Activated CD4-positive, alpha-beta T cell treated with anti-CD3 and anti-CD28 coated beads, Interleukin-2, amount 10 ng/mL, durations not matched to agents 7 days and 5 days (primary cell): ENCODE data around the gene NDUFA7. TPM values are rescaled to one million over a fixed set of nuclear protein-coding genes. Genes with fewer than 3 reads are reported as not detected.
"Not testable (repeated sequence)": the region's sequence is repeated elsewhere in the genome, so short reads cannot be mapped to it uniquely, and the experiment has no call there.

Source experiments
- CTCF ChIA-PET: fragments of 350-600 bp; sonication (Branson Sonifier 250); formaldehyde crosslinking; loops from one replicate; lab custom pipeline; 2021; ENCODE audit warnings: antibody characterized with exemption; lab: Charles Lee
- POLR2A ChIA-PET: fragments of 350-600 bp; sonication (Branson Sonifier 250); formaldehyde crosslinking; loops from one replicate; lab custom pipeline; 2021; ENCODE audit warnings: antibody characterized with exemption; lab: Charles Lee
- DNase-seq: peaks from one replicate; pipeline ENCODE4 v3.0.0-alpha.2; 2020
- H3K27ac Mint-ChIP-seq: one replicate; pipeline ENCODE4 v1.8.0; 2021; ENCODE audit warnings: mild to moderate bottlenecking, moderate library complexity, mixed read lengths
- H3K27me3 Mint-ChIP-seq: one replicate; pipeline ENCODE4 v1.8.0; 2021; ENCODE audit warnings: mixed read lengths
- H3K36me3 Mint-ChIP-seq: one replicate; pipeline ENCODE4 v1.8.0; 2021; ENCODE audit warnings: low read depth, mixed read lengths
- H3K4me1 Mint-ChIP-seq: one replicate; pipeline ENCODE4 v1.8.0; 2021; ENCODE audit warnings: mixed read lengths
- H3K4me3 Mint-ChIP-seq: one replicate; pipeline ENCODE4 v1.8.0; 2021; ENCODE audit warnings: mild to moderate bottlenecking, moderate library complexity, mixed read lengths
- H3K9me3 Mint-ChIP-seq: one replicate; pipeline ENCODE4 v1.8.0; 2021; ENCODE audit warnings: mixed read lengths
- total RNA-seq, 2 experiments: library from RNA; stranded (reverse); gene quantifications; one replicate each; pipeline ENCODE4 v1.2.3, GENCODE V29; 2021

NDUFA7 gene
- total RNA-seq, 2 experiments from 2014 or later: 61.8 to 65.6 TPM

- peaks cover 35% of the 10 kb centered on the region for H3K4me1 Mint-ChIP-seq
- H3K9me3 Mint-ChIP-seq: no peaks in the 10 kb centered on the region
- H3K27me3 Mint-ChIP-seq: no peaks in the 10 kb centered on the region
- DNase-seq: peak; percentile 87
- peak within 1 kb of the TSS; percentile 78 for H3K4me3 Mint-ChIP-seq
- ChIA-PET CTCF (no interaction called here), POLR2A (no interaction called here)
- peak within 1 kb of the TSS; percentile 83 for H3K27ac Mint-ChIP-seq
- peaks cover 22% of the 10 kb centered on the region for H3K36me3 Mint-ChIP-seq
Observed at GRCh38 chr19:8307965-8308866, 13.0 kb downstream of the NDUFA7 start, which contains the start of gene CD320. CD320 (minus strand) TSS chr19:8308358; CDS start chr19:8308290, 68 bp downstream.

GRCh38 chr19:8307400-8307964, 13.7 kb downstream of the NDUFA7 start:
- Mint-ChIP-seq H3K27ac (peak overlapping the region; percentile 83), H3K4me3 (peak overlapping the region; percentile 78), H3K4me1 (peaks cover 35% of the 10 kb centered on the region), H3K36me3 (peaks cover 22% of the 10 kb centered on the region), H3K27me3 (no peaks in the 10 kb centered on the region), H3K9me3 (no peaks in the 10 kb centered on the region)
- POLR2A ChIA-PET: no interaction called here
- CTCF ChIA-PET: interaction anchor here (0.6 kb wide), 1 partner anchor 381 kb away, joined by 3 read pairs; the partner anchor contains the start of gene CTXN1
- no peak for DNase-seq

GRCh38 chr19:8306235-8307054, 14.7 kb downstream of the NDUFA7 start:
- H3K4me3 Mint-ChIP-seq: peak overlapping the region; percentile 78
- POLR2A ChIA-PET: no interaction called here
- no peaks in the 10 kb centered on the region for H3K9me3 Mint-ChIP-seq
- peak; percentile 5 for DNase-seq
- CTCF ChIA-PET: interaction anchor here (1.3 kb wide), 1 partner anchor 14 kb away, joined by 4 read pairs; no protein-coding TSS in a partner anchor
- peaks cover 24% of the 10 kb centered on the region for H3K36me3 Mint-ChIP-seq
- peaks cover 35% of the 10 kb centered on the region for H3K4me1 Mint-ChIP-seq
- H3K27me3 Mint-ChIP-seq: no peaks in the 10 kb centered on the region
- peak overlapping the region; percentile 83 for H3K27ac Mint-ChIP-seq

- no peaks in the 10 kb centered on the region for H3K9me3 Mint-ChIP-seq
- no peak overlapping the region for H3K4me3 Mint-ChIP-seq
- CTCF ChIA-PET: interaction anchor here (1.3 kb wide), 1 partner anchor 14 kb away, joined by 4 read pairs; no protein-coding TSS in a partner anchor
- no peaks in the 10 kb centered on the region for H3K27me3 Mint-ChIP-seq
- H3K36me3 Mint-ChIP-seq: peaks cover 18% of the 10 kb centered on the region
- POLR2A ChIA-PET: no interaction called here
- H3K4me1 Mint-ChIP-seq: peaks cover 35% of the 10 kb centered on the region
- H3K27ac Mint-ChIP-seq: peak overlapping the region; percentile 60
- peak; percentile 5 for DNase-seq
Observed at GRCh38 chr19:8305798-8306197, 15.4 kb downstream of the NDUFA7 start.

GRCh38 chr19:8304841-8305621, 16.1 kb downstream of the NDUFA7 start:
- ChIA-PET POLR2A (no interaction called here), CTCF (interaction anchor here (1.3 kb wide), 1 partner anchor 15 kb away, joined by 4 read pairs; no protein-coding TSS in a partner anchor)
- no peaks in the 10 kb centered on the region for H3K27me3 Mint-ChIP-seq
- peak; percentile 25 for DNase-seq
- no peak overlapping the region for H3K4me3 Mint-ChIP-seq
- no peak overlapping the region for H3K27ac Mint-ChIP-seq
- no peaks in the 10 kb centered on the region for H3K9me3 Mint-ChIP-seq
- peaks cover 35% of the 10 kb centered on the region for H3K4me1 Mint-ChIP-seq
- H3K36me3 Mint-ChIP-seq: peaks cover 18% of the 10 kb centered on the region

GRCh38 chr19:8302734-8303133, 18.4 kb downstream of the NDUFA7 start:
- Mint-ChIP-seq H3K9me3 (no peaks in the 10 kb centered on the region), H3K27me3 (no peaks in the 10 kb centered on the region), H3K27ac (no peak overlapping the region), H3K4me1 (peaks cover 19% of the 10 kb centered on the region), H3K4me3 (no peak overlapping the region), H3K36me3 (peaks cover 12% of the 10 kb centered on the region)
- ChIA-PET CTCF (interaction anchor here (0.6 to 1.4 kb wide), 2 partner anchors 9 to 508 kb away, joined by 3 to 4 read pairs; no protein-coding TSS in a partner anchor), POLR2A (interaction anchor here (0.6 to 0.7 kb wide), 2 partner anchors 21 to 81 kb away, joined by 3 read pairs; no protein-coding TSS in a partner anchor)
- DNase-seq: peak; percentile 2

GRCh38 chr19:8302357-8302691, 18.9 kb downstream of the NDUFA7 start:
- no peaks in the 10 kb centered on the region for H3K27me3 Mint-ChIP-seq
- peak; percentile 4 for DNase-seq
- H3K4me1 Mint-ChIP-seq: peaks cover 15% of the 10 kb centered on the region
- no peak overlapping the region for H3K27ac Mint-ChIP-seq
- no peak overlapping the region for H3K4me3 Mint-ChIP-seq
- POLR2A ChIA-PET: interaction anchor here (0.7 kb wide), 1 partner anchor 22 kb away, joined by 3 read pairs; no protein-coding TSS in a partner anchor
- no peaks in the 10 kb centered on the region for H3K9me3 Mint-ChIP-seq
- CTCF ChIA-PET: interaction anchor here (0.6 to 1.4 kb wide), 2 partner anchors 9 to 508 kb away, joined by 3 to 4 read pairs; no protein-coding TSS in a partner anchor
- peaks cover 12% of the 10 kb centered on the region for H3K36me3 Mint-ChIP-seq

- POLR2A ChIA-PET, H3K36me3 Mint-ChIP-seq, CTCF ChIA-PET, H3K4me1 Mint-ChIP-seq, H3K4me3 Mint-ChIP-seq, DNase-seq, H3K27ac Mint-ChIP-seq, H3K27me3 Mint-ChIP-seq, H3K9me3 Mint-ChIP-seq: not testable (repeated sequence)
Observed at GRCh38 chr19:8291337-8291736, 29.8 kb downstream of the NDUFA7 start.

GRCh38 chr19:8276508-8276907, 44.7 kb downstream of the NDUFA7 start:
- H3K36me3 Mint-ChIP-seq, H3K27me3 Mint-ChIP-seq, H3K4me1 Mint-ChIP-seq, CTCF ChIA-PET, H3K4me3 Mint-ChIP-seq, POLR2A ChIA-PET, H3K9me3 Mint-ChIP-seq, DNase-seq, H3K27ac Mint-ChIP-seq: not testable (repeated sequence)

- Mint-ChIP-seq H3K4me3 (peak overlapping the region; percentile 76), H3K36me3 (no peaks in the 10 kb centered on the region), H3K27ac (peak overlapping the region; percentile 97), H3K9me3 (no peaks in the 10 kb centered on the region), H3K4me1 (peaks cover 29% of the 10 kb centered on the region), H3K27me3 (no peaks in the 10 kb centered on the region)
- ChIA-PET POLR2A (no interaction called here), CTCF (interaction anchor here (0.6 to 1.4 kb wide), 3 partner anchors 42 to 306 kb away, joined by 3 to 4 read pairs (median 3); no protein-coding TSS in a partner anchor)
- no peak for DNase-seq
Observed at GRCh38 chr19:8269724-8270123, 51.5 kb downstream of the NDUFA7 start.

- ChIA-PET POLR2A (interaction anchor here (0.7 kb wide), 1 partner anchor 179 kb away, joined by 3 read pairs; the partner anchor contains the start of gene HNRNPM), CTCF (interaction anchor here (0.6 to 0.7 kb wide), 2 partner anchors 127 to 321 kb away, joined by 3 read pairs; no protein-coding TSS in a partner anchor)
- peak; percentile 4 for DNase-seq
- Mint-ChIP-seq H3K9me3 (no peaks in the 10 kb centered on the region), H3K4me1 (peaks cover 29% of the 10 kb centered on the region), H3K27me3 (no peaks in the 10 kb centered on the region), H3K4me3 (no peak overlapping the region), H3K27ac (no peak overlapping the region), H3K36me3 (no peaks in the 10 kb centered on the region)
Observed at GRCh38 chr19:8265872-8266271, 55.3 kb downstream of the NDUFA7 start.
